Spleen (tissue), 7 donors: ENCODE data around the gene ADM.

Experiments used
- POLR2A ChIP-seq, 3 donors: fragments of 450-650 bp; IDR thresholded peaks; one replicate each; pipeline ENCODE4 v1.5.1; 2017; ENCODE audit warnings: antibody characterized with exemption in 3 of 3, mild to moderate bottlenecking in 1 of 3
- POLR2AphosphoS5 ChIP-seq, 3 donors: sonication (generic); formaldehyde crosslinking; IDR thresholded peaks; one replicate each; pipeline ENCODE4 v1.5.1; 2017; ENCODE audit warnings: antibody characterized with exemption in 3 of 3
- TF ChIP-seq, protein P1 (sequence below), 11 experiments: fragments of 200-600 bp in 7 of 11; fragments of 450-650 bp in 4 of 11; sonication (generic) in 4 of 11; IDR thresholded peaks in 8 of 11; conservative IDR thresholded peaks in 3 of 11; 1 replicate in 7 of 11; 2 replicates in 4 of 11; pipeline versions ENCODE4 v1.4.0 to v1.8.0; 2016 to 2021; ENCODE audit warnings: antibody characterized with exemption in 11 of 11, inconsistent platforms in 4 of 11, mild to moderate bottlenecking in 1 of 11
- donor health status: DM: no; HTN: no; CAD: no; lungs with moderate emphysema.
- donor health status: DM: no; HTN: no; CAD: no.
- donor health status: DM: no; HTN: no; CAD: no.

GRCh38 chr11:10272132-10272531 is 32.7 kb upstream of the ADM start:
- TF ChIP-seq POLR2A (IDR thresholded peaks at IDR 0.05) (no peak), POLR2AphosphoS5 (IDR thresholded peaks at IDR 0.05) (no peak)
- TF ChIP-seq, protein P1, sequence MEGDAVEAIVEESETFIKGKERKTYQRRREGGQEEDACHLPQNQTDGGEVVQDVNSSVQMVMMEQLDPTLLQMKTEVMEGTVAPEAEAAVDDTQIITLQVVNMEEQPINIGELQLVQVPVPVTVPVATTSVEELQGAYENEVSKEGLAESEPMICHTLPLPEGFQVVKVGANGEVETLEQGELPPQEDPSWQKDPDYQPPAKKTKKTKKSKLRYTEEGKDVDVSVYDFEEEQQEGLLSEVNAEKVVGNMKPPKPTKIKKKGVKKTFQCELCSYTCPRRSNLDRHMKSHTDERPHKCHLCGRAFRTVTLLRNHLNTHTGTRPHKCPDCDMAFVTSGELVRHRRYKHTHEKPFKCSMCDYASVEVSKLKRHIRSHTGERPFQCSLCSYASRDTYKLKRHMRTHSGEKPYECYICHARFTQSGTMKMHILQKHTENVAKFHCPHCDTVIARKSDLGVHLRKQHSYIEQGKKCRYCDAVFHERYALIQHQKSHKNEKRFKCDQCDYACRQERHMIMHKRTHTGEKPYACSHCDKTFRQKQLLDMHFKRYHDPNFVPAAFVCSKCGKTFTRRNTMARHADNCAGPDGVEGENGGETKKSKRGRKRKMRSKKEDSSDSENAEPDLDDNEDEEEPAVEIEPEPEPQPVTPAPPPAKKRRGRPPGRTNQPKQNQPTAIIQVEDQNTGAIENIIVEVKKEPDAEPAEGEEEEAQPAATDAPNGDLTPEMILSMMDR (IDR thresholded peaks at IDR 0.05 in 8 of 11, conservative IDR thresholded peaks at IDR 0.05 in 3 of 11): no peak
